Astrocyte (in vitro differentiated cells and primary cell): ENCODE measurements around the gene MAJIN.
"Not testable (repeated sequence)": the region's sequence is repeated elsewhere in the genome, so short reads cannot be mapped to it uniquely, and the experiment has no call there.

Experiments
- CTCF ChIP-seq: IDR thresholded peaks from 2 replicates; pipeline ENCODE4 v1.5.1; 2011; ENCODE audit warnings: low read depth, mild to moderate bottlenecking, inconsistent platforms, low read length, moderate library complexity; ENCODE audit not compliant: insufficient read depth
- EZH2 ChIP-seq: IDR thresholded peaks from 2 replicates; pipeline ENCODE4 v1.6.1; 2012; ENCODE audit warnings: mild to moderate bottlenecking, low read length, inconsistent platforms; ENCODE audit not compliant: insufficient read depth

GRCh38 chr11:65003968-65004367 is 32.1 kb upstream of the MAJIN start:
- not testable (repeated sequence) for TF ChIP-seq CTCF, EZH2
